Stimulated activated CD8-positive, alpha-beta memory T cell treated with anti-CD3 and anti-CD28 coated beads, Interleukin-12 subunit alpha, Interleukin-12 subunit beta, amount 100 ng/mL, for 4 hours (primary cell): ENCODE measurements around the gene BORCS6.

Source experiments
- DNase-seq: peaks from one replicate; pipeline ENCODE4 v3.0.0-alpha.2; 2020; ENCODE audit warnings: low read depth

BORCS6 gene

GRCh38 chr17:8210761-8211458, 20.9 kb upstream of the BORCS6 start:
- DNase-seq: no peak

- DNase-seq: peak; percentile 73
These were observed 20.2 kb upstream of the BORCS6 start, which contains the start of gene AURKB for GRCh38 chr17:8209907-8210760. Gene AURKB (minus strand): TSS chr17:8210575. CDS start chr17:8210224, 351 bp downstream.

GRCh38 chr17:8206536-8206935, 16.6 kb upstream of the BORCS6 start:
- no peak for DNase-seq

- no peak for DNase-seq
These were observed 15.0 kb upstream of the BORCS6 start for GRCh38 chr17:8204761-8205555.

GRCh38 chr17:8192070-8192815, 2.3 kb upstream of the BORCS6 start:
- DNase-seq: no peak

- DNase-seq: no peak
These were observed 526 bp upstream of the BORCS6 start for GRCh38 chr17:8190506-8190905.

GRCh38 chr17:8189041-8189710, 804 bp downstream of the BORCS6 start:
- no peak for DNase-seq

- no peak for DNase-seq
These were observed 1.6 kb downstream of the BORCS6 start for GRCh38 chr17:8188263-8188839.

- peak; percentile 80 for DNase-seq
These were observed 2.3 kb downstream of the BORCS6 start for GRCh38 chr17:8187517-8188262.

- peak; percentile 84 for DNase-seq
These were observed 3.0 kb downstream of the BORCS6 start for GRCh38 chr17:8186787-8187516.

- no peak for DNase-seq
These were observed 3.6 kb downstream of the BORCS6 start for GRCh38 chr17:8186446-8186786.

GRCh38 chr17:8185582-8186445, 4.2 kb downstream of the BORCS6 start:
- peak; percentile 82 for DNase-seq

GRCh38 chr17:8176998-8177731, 12.8 kb downstream of the BORCS6 start:
- no peak for DNase-seq

- DNase-seq: peak; percentile 73
These were observed 13.6 kb downstream of the BORCS6 start, which contains the start of gene TMEM107 for GRCh38 chr17:8176197-8176940. Gene TMEM107 (minus strand): TSS chr17:8176380. CDS start chr17:8176286, 94 bp downstream.

GRCh38 chr17:8175795-8176196, 14.2 kb downstream of the BORCS6 start:
- DNase-seq: no peak

- no peak for DNase-seq
These were observed 16.1 kb downstream of the BORCS6 start for GRCh38 chr17:8173871-8174322.
